GM13977 (cell line): ENCODE data around the gene RUNDC3A.
A peak's percentile ranks its signal among the peaks of the same experiment; 100 is the strongest.

Experiments used
- DNase-seq: peaks from one replicate; pipeline ENCODE4 v3.0.0; 2012; ENCODE audit warnings: low spot score
- in situ Hi-C: fragments of 300-500 bp; cut with MboI; formaldehyde crosslinking; loops from one replicate; pipeline ENCODE4 v1.12.0; 2022; ENCODE audit warnings: low sequenced_read_pairs, low pct_unique_long_range_greater_than_20kb, mixed read lengths, inconsistent platforms; ENCODE audit not compliant: unreplicated experiment
- TF ChIP-seq, protein P1 (sequence below): IDR thresholded peaks from 2 replicates; pipeline ENCODE4 v1.5.1; 2012; ENCODE audit warnings: mild to moderate bottlenecking, control low read depth; ENCODE audit not compliant: insufficient read depth; ENCODE audit errors: extremely low read depth, missing control alignments

RUNDC3A gene

DNA sequence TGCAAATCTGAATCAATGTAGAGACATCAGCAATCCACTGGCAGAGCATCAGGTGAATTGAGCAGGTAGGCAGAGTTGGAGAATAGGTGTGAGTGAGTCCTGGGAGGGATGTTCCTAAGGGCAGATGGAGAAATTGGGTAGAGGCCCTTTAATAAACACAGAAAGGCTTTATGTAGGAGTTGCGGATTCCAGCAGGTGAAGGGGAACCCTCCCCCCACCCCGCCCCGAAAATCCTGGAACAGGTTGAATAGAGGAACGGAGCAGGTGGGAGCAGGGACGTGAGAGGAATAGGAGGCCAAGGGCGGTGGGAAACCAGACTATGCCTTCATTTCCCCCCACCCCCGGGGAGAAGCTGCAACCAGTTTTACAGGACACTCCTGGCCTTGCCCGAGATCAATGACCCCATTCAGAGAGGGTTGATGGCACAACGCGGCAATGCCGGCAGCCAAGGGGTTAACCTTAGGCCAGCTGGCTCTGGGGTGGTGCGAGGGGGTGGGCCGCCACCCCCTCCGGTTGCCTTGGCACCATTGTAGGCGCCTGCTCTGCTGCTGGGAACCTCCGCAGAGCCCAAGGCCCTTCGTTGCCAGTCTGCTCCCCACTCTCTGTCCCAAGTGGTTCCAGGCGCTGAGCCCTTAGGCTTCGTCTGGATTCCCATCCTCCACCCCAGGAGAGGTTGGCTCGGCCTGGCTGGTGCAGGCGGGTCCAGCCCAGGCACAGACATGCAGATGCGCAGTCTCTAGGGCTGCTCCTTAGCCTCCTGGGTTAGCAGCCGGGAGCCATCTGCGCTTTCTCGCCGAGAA, 814 bp upstream of the RUNDC3A start:
- no peak for DNase-seq
- TF ChIP-seq, protein P1, sequence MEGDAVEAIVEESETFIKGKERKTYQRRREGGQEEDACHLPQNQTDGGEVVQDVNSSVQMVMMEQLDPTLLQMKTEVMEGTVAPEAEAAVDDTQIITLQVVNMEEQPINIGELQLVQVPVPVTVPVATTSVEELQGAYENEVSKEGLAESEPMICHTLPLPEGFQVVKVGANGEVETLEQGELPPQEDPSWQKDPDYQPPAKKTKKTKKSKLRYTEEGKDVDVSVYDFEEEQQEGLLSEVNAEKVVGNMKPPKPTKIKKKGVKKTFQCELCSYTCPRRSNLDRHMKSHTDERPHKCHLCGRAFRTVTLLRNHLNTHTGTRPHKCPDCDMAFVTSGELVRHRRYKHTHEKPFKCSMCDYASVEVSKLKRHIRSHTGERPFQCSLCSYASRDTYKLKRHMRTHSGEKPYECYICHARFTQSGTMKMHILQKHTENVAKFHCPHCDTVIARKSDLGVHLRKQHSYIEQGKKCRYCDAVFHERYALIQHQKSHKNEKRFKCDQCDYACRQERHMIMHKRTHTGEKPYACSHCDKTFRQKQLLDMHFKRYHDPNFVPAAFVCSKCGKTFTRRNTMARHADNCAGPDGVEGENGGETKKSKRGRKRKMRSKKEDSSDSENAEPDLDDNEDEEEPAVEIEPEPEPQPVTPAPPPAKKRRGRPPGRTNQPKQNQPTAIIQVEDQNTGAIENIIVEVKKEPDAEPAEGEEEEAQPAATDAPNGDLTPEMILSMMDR: no peak
- in situ Hi-C loops: no loop called here

DNA sequence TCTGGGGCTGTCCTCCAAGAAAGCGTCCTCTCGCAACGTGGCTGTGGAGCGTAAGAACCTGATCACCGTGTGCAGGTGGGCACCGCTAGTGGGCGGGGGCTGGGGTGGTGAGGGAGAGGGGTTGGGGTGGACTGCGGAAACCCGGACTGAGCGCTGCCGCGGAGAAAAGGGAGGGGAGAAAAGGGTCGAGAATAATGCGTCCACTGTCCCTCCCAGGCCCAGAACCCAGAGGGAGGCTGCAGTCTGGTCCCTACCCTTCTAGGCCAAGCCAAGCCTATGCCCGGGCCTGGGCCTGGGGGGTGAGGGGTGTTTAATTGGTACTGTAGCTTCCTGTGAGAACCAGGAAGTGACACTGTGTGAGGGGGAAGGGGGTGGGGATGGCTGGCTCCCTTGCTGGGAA, 464 bp downstream of the RUNDC3A start:
- DNase-seq: no peak
- in situ Hi-C loops: no loop called here
- TF ChIP-seq, protein P1: no peak

DNA sequence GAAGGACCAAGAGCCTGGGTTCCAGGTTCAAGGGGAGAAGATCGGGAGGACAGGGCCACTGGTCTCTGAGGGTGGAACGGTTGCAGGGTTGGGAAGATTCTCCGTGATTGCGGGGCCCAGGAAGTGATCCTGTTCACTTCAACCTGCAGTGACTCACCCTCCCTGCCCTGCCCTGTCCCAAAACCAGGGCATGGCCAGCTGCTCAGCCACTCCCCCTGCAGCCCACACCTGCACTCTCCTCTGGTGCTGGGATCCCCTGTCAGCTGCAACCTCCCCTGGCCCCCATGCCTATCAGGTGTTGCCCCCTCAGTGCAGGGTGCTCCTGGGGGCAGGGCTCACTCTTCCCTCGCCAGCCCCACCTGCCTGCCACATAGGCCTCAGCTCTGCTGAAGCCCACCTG, 1.1 kb downstream of the RUNDC3A start:
- peak; percentile 24 for DNase-seq
- TF ChIP-seq, protein P1: no peak
- in situ Hi-C loops: no loop called here

DNA sequence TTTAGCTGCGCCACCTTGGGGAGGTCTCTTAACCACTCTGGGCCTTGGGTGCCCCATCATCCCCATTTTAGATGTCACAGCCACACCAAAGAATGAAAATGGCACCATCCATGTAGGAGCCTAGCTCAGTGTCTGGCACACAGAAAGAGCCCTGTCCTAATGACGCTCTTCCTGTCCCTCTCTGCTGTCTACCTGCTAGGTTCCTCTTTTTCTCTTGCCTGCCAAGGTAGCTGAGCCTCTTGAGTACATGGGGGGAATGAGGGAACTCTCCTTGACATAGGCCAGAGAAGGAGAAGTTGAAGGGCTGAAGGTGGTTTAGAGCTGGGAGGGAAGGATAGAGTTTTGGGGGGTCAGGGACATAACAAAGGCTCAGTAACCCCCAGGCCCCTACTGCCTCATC, 1.8 kb downstream of the RUNDC3A start:
- peak; percentile 13 for DNase-seq
- TF ChIP-seq, protein P1: no peak
- in situ Hi-C loops: no loop called here

GRCh38 chr17:44310609-44311376, 2.4 kb downstream of the RUNDC3A start:
- TF ChIP-seq, protein P1: no peak
- in situ Hi-C loops: no loop called here

GRCh38 chr17:44311562-44312181, 3.3 kb downstream of the RUNDC3A start:
- DNase-seq: no peak
- in situ Hi-C loops: no loop called here
- TF ChIP-seq, protein P1: no peak

More at GRCh38 chr17:44310609-44311376, 2.4 kb downstream of the RUNDC3A start:
- DNase-seq: peak; percentile 4
